ENCODE measurements around the gene SLC37A4.

SLC37A4 gene

DNA sequence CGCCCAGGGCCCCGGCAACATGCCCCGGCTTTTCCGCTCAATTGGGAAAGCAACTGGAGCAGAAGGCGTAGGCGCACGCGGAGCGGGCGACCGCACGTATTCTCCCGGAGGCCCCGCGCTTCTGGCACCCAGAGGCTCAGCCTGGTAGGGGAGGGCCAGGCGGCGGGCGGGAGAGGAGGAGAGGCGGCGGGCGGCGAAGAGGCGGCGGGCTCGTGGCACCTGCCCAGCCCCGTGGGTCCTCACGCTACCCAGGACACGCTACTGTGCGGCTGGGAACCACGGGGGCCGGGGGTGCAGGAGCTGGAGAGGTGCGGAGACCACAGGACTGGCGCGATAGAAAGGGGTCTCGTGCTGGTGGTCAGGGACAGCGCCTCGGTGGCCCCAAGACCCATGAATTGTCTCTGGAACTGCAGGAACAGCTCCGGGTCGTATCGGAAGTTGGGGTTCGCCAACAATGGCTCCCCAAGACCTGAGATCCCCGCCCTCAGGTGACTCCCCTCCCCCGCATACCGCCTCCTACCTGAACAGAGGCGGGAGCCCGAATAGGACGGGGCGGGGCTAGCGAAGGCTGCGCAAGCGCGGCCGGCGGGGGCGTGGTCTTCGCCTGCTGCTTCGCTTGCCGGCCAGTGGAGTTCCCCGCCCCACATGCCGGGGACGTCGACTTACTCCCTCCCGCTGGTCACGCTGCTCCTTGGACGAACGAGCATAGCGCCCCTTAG, at the start of gene SLC37A4:
Gene SLC37A4, minus strand, starts transcription at position 549 of the 719 bp plus-strand sequence.
- peak; percentile 92 for DNase-seq (ENCODE audit: extremely low read depth, low read depth)
- TF ChIP-seq, protein P1, sequence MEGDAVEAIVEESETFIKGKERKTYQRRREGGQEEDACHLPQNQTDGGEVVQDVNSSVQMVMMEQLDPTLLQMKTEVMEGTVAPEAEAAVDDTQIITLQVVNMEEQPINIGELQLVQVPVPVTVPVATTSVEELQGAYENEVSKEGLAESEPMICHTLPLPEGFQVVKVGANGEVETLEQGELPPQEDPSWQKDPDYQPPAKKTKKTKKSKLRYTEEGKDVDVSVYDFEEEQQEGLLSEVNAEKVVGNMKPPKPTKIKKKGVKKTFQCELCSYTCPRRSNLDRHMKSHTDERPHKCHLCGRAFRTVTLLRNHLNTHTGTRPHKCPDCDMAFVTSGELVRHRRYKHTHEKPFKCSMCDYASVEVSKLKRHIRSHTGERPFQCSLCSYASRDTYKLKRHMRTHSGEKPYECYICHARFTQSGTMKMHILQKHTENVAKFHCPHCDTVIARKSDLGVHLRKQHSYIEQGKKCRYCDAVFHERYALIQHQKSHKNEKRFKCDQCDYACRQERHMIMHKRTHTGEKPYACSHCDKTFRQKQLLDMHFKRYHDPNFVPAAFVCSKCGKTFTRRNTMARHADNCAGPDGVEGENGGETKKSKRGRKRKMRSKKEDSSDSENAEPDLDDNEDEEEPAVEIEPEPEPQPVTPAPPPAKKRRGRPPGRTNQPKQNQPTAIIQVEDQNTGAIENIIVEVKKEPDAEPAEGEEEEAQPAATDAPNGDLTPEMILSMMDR (IDR thresholded peaks at IDR 0.05; ENCODE audit: low read depth, low read length): no peak; the same call in 1 of the 2 replicates

DNA sequence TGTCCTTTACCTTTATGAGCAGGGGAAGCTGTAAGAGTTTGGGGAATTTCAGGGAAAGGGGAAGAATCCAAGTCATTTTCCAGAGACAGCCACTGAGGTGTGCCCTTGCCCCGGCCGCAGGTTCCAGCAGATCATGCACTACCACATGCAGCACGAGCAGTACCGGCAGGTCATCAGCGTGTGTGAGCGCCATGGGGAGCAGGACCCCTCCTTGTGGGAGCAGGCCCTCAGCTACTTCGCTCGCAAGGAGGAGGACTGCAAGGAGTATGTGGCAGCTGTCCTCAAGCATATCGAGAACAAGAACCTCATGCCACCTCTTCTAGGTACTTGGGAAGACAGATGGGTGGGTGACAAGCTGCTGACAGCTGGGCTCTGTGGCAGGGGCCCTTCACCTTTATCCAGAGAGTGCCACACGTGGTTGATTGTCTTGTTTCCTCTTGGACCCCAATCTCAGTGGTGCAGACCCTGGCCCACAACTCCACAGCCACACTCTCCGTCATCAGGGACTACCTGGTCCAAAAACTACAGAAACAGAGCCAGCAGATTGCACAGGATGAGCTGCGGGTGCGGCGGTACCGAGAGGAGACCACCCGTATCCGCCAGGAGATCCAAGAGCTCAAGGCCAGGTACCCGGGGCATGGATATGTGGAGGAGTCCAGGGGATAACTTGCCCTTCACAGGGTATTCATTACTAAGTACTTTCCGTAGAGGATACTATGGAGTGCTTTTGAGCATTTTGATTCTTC, 48.2 kb upstream of the SLC37A4 start:
- TF ChIP-seq, protein P1 (IDR thresholded peaks at IDR 0.05; ENCODE audit: low read depth, low read length): no peak
- DNase-seq (ENCODE audit: extremely low read depth, low read depth): no peak

DNA sequence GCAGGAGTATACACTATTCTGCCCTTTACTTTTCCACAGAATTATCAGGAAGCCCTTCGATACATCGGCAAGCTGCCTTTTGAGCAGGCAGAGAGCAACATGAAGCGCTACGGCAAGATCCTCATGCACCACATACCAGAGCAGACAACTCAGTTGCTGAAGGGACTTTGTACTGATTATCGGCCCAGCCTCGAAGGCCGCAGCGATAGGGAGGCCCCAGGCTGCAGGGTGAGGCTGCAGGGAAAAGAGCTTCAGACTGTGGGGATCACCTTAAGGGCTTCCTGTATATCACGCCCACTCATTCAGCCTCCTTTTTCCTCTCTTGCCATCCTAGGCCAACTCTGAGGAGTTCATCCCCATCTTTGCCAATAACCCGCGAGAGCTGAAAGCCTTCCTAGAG, 47.2 kb upstream of the SLC37A4 start:
- TF ChIP-seq, protein P1 (IDR thresholded peaks at IDR 0.05; ENCODE audit: low read depth, low read length): no peak
- no peak for DNase-seq (ENCODE audit: extremely low read depth, low read depth)

DNA sequence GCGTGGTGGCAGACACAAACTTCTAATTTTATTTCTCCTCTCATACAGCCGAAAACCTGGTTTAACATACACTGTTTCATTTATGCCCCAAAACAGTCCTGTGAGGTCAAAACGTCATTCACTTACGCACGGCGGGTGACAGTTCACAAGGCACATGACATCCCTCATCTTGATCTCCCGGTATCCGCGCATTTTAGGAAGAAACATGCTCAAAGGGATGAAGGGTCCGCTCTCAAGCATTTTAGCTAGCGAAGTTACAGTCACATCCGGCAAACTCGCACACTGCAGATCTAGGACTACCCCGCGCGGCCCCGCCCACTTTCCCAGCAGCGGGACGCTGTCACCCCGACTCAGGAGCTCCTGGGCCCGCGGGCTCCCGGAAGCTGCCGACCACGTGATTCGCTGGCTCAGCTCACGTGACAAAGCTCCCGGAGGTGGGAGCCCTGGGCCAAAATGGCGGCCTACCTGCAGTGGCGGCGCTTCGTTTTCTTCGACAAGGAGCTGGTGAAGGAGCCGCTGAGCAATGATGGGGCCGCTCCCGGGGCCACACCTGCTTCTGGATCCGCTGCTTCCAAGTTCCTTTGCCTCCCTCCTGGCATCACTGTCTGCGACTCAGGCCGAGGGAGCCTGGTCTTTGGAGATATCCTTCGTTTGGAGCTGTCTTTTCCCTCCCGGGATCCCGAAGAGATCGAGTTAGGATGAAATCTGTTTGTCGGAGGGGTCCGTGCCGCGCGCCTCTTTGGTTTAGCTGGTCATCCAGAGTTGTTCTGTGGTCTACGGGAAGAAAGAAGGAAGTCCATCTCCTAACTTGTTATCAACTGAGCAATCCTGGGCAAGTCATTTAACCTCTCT, 36.9 kb upstream of the SLC37A4 start, which contains the start of gene VPS11:
Gene VPS11, plus strand, starts transcription at position 448 of the 852 bp plus-strand sequence. Its CDS starts 6 bp downstream, at position 454.
- TF ChIP-seq, protein P1 (IDR thresholded peaks at IDR 0.05; ENCODE audit: low read depth, low read length): no peak
- peak; percentile 87 for DNase-seq (ENCODE audit: extremely low read depth, low read depth)

DNA sequence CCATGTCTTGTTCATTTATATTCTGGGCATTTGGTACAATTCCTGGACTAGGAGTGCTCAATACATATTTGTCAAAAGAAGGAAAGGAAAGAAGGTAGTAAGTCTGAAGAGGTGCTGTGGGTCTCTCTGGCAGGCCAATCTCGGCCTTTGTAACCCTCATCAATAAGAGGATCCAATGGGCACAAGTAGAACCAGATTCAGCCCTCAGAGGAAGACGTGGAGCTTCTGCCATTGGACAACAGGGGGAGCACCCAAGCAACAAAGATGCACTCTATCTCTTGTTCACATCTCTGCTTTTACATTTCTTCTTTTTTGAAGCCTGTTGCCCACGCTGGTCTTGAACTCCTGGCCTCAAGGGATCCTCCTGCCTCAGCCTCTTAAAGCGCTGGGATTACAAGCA, 34.7 kb upstream of the SLC37A4 start:
- DNase-seq (ENCODE audit: extremely low read depth, low read depth): no peak

DNA sequence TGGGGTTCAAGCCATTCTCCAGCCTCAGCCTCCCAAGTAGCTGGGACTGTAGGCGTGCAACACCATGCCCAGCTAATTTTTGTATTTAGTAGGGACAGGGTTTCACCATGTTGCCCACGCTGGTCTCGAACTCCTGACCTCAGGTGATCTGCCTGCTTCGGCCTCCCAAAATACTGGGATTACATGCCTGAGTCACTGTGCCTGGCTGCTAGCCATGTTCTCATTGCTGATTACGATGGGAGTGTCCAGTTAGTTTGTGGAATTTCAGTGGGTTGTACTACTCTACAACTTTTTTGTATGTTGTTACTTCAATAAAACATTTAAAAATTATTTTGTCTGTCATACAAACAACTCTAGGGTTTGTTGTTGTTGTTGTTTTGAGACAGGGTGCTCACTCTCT, 32.1 kb upstream of the SLC37A4 start:
- DNase-seq (ENCODE audit: extremely low read depth, low read depth): no peak
- TF ChIP-seq, protein P1 (IDR thresholded peaks at IDR 0.05; ENCODE audit: low read depth, low read length): no peak

More for the DNA sequence above, 34.7 kb upstream of the SLC37A4 start:
- TF ChIP-seq, protein P1 (IDR thresholded peaks at IDR 0.05; ENCODE audit: low read depth, low read length): peak; percentile 37
